CD4-positive, alpha-beta T cell treated with Interleukin-17A for 1 hour (primary cell): Measurements from ENCODE around the gene GREB1.

ENCODE experiments used
- DNase-seq: peaks from one replicate; pipeline ENCODE4 v3.0.0-alpha.2; 2020

The GREB1 gene

GRCh38 chr2:11687736-11688135 lies 153.9 kb downstream of the GREB1 start:
- DNase-seq = no peak

GRCh38 chr2:11688222-11689069 lies 154.6 kb downstream of the GREB1 start:
- DNase-seq = peak; percentile 84

- DNase-seq = no peak
Measured at GRCh38 chr2:11691076-11691660, 157.3 kb downstream of the GREB1 start.
